ENCODE measurements around the gene NPBWR2.

NPBWR2 gene

DNA sequence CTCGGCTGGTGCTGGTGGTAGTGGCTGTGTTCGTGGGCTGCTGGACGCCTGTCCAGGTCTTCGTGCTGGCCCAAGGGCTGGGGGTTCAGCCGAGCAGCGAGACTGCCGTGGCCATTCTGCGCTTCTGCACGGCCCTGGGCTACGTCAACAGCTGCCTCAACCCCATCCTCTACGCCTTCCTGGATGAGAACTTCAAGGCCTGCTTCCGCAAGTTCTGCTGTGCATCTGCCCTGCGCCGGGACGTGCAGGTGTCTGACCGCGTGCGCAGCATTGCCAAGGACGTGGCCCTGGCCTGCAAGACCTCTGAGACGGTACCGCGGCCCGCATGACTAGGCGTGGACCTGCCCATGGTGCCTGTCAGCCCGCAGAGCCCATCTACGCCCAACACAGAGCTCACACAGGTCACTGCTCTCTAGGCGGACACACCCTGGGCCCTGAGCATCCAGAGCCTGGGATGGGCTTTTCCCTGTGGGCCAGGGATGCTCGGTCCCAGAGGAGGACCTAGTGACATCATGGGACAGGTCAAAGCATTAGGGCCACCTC, 8.8 kb downstream of the NPBWR2 start:
- H3K27ac ChIP-seq (replicated peaks): no peak overlapping the region
- TF ChIP-seq, protein P1, sequence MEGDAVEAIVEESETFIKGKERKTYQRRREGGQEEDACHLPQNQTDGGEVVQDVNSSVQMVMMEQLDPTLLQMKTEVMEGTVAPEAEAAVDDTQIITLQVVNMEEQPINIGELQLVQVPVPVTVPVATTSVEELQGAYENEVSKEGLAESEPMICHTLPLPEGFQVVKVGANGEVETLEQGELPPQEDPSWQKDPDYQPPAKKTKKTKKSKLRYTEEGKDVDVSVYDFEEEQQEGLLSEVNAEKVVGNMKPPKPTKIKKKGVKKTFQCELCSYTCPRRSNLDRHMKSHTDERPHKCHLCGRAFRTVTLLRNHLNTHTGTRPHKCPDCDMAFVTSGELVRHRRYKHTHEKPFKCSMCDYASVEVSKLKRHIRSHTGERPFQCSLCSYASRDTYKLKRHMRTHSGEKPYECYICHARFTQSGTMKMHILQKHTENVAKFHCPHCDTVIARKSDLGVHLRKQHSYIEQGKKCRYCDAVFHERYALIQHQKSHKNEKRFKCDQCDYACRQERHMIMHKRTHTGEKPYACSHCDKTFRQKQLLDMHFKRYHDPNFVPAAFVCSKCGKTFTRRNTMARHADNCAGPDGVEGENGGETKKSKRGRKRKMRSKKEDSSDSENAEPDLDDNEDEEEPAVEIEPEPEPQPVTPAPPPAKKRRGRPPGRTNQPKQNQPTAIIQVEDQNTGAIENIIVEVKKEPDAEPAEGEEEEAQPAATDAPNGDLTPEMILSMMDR (IDR thresholded peaks at IDR 0.05; ENCODE audit: insufficient read depth, low read length): no peak
- TF ChIP-seq GABPA (IDR thresholded peaks at IDR 0.05; ENCODE audit: low read depth) (no peak), SPI1 (IDR thresholded peaks at IDR 0.05; ENCODE audit: borderline replicate concordance, low read depth) (no peak), POLR2AphosphoS5 (IDR thresholded peaks at IDR 0.05; ENCODE audit: low read depth) (no peak)
- TF ChIP-seq, protein P2, sequence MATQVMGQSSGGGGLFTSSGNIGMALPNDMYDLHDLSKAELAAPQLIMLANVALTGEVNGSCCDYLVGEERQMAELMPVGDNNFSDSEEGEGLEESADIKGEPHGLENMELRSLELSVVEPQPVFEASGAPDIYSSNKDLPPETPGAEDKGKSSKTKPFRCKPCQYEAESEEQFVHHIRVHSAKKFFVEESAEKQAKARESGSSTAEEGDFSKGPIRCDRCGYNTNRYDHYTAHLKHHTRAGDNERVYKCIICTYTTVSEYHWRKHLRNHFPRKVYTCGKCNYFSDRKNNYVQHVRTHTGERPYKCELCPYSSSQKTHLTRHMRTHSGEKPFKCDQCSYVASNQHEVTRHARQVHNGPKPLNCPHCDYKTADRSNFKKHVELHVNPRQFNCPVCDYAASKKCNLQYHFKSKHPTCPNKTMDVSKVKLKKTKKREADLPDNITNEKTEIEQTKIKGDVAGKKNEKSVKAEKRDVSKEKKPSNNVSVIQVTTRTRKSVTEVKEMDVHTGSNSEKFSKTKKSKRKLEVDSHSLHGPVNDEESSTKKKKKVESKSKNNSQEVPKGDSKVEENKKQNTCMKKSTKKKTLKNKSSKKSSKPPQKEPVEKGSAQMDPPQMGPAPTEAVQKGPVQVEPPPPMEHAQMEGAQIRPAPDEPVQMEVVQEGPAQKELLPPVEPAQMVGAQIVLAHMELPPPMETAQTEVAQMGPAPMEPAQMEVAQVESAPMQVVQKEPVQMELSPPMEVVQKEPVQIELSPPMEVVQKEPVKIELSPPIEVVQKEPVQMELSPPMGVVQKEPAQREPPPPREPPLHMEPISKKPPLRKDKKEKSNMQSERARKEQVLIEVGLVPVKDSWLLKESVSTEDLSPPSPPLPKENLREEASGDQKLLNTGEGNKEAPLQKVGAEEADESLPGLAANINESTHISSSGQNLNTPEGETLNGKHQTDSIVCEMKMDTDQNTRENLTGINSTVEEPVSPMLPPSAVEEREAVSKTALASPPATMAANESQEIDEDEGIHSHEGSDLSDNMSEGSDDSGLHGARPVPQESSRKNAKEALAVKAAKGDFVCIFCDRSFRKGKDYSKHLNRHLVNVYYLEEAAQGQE (IDR thresholded peaks at IDR 0.05; ENCODE audit: insufficient replicate concordance, low read depth): no peak
- peaks cover 6% of the 10 kb centered on the region for H3K27me3 ChIP-seq (ENCODE audit: insufficient read depth, poor library complexity, severe bottlenecking)
- H3K4me3 ChIP-seq (replicated peaks; ENCODE audit: insufficient read depth, low read length): no peak overlapping the region
- no peak for DNase-seq (ENCODE audit: low read depth in 1 of 2, low spot score in 1 of 2)

DNA sequence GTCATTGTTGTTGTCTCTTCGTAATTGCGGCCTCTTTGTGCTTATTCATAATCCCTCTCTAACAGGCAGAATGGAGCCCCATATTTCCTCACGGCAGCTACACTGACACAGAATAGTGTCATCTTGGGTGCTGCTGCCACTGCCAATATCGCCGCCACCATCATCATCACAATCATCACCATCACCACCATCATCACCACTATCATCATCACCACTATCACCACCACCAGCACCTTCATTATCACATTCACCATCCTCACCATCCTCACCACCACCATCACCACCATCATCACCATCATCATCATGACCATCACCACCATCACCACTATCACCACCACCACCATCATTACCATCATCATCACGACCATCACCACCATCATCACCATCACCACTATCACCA, 10.8 kb downstream of the NPBWR2 start:
- no peak overlapping the region for H3K27ac ChIP-seq (replicated peaks)
- no peak for DNase-seq (ENCODE audit: low read depth in 1 of 2, low spot score in 1 of 2)
- H3K27me3 ChIP-seq (ENCODE audit: insufficient read depth, poor library complexity, severe bottlenecking): no peaks in the 10 kb centered on the region
- H3K4me3 ChIP-seq (replicated peaks; ENCODE audit: insufficient read depth, low read length): no peak overlapping the region
- TF ChIP-seq GABPA (IDR thresholded peaks at IDR 0.05; ENCODE audit: low read depth): no peak
- TF ChIP-seq, protein P2 (IDR thresholded peaks at IDR 0.05; ENCODE audit: insufficient replicate concordance, low read depth): no peak
- TF ChIP-seq, protein P1 (IDR thresholded peaks at IDR 0.05; ENCODE audit: insufficient read depth, low read length): no peak
- TF ChIP-seq SPI1 (IDR thresholded peaks at IDR 0.05; ENCODE audit: borderline replicate concordance, low read depth): no peak
- TF ChIP-seq POLR2AphosphoS5 (IDR thresholded peaks at IDR 0.05; ENCODE audit: low read depth): no peak

DNA sequence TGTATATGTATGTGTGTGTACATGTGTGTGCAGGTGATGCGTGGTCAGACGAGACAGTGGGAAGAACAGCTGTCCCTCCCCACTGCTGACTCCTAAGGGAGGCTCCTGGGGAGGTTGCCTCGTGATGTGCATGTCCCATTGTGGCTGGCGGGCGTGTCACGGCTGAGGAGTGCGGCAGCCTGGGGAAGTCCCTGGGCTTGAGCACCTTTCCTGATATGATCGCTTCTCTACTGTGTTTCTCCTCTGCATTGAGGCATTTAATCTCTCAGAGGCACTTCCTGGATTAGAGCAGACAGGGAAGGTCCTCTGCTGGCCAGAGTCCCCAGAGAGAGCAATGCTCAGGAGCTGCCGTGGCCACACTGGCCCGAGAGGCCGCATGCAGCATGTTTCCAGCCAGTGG, 11.4 kb downstream of the NPBWR2 start:
- Histone ChIP-seq H3K4me3 (replicated peaks; ENCODE audit: insufficient read depth, low read length) (no peak overlapping the region), H3K27me3 (ENCODE audit: insufficient read depth, poor library complexity, severe bottlenecking) (no peaks in the 10 kb centered on the region), H3K27ac (replicated peaks) (no peak overlapping the region)
- DNase-seq (ENCODE audit: low read depth in 1 of 2, low spot score in 1 of 2): no peak
- TF ChIP-seq SPI1 (IDR thresholded peaks at IDR 0.05; ENCODE audit: borderline replicate concordance, low read depth) (no peak), GABPA (IDR thresholded peaks at IDR 0.05; ENCODE audit: low read depth) (no peak), POLR2AphosphoS5 (IDR thresholded peaks at IDR 0.05; ENCODE audit: low read depth) (no peak)
- TF ChIP-seq, protein P1 (IDR thresholded peaks at IDR 0.05; ENCODE audit: insufficient read depth, low read length): no peak
- TF ChIP-seq, protein P2 (IDR thresholded peaks at IDR 0.05; ENCODE audit: insufficient replicate concordance, low read depth): no peak

Measured in HL-60 (cell line).